Left colon (tissue), 2 donors: Measurements from ENCODE around the gene DDR1. TPM values are rescaled to one million over a fixed set of nuclear protein-coding genes. Genes with fewer than 3 reads are reported as not detected.
"Not testable (repeated sequence)": the region's sequence is repeated elsewhere in the genome, so short reads cannot be mapped to it uniquely, and the experiment has no call there.

Source experiments
- ATAC-seq: fragments of 200-7000 bp; cut with Tn5 transposase; one replicate; pipeline ENCODE4 v1.9.1; 2020; ENCODE audit warnings: mild to moderate bottlenecking, moderate library complexity
- DNase-seq, 2 donors: peaks; one replicate each; pipeline ENCODE4 v3.0.0-alpha.2; 2020
- intact Hi-C, 2 donors: fragments of 100-400 bp; cut with DNase I in 1 of 2; cut with micrococcal nuclease in 1 of 2; formaldehyde crosslinking; loops; one replicate each; pipeline versions ENCODE4 v1.11.2 to v1.14.0; 2022; cut with DNase I, micrococcal nuclease
- total RNA-seq, 2 donors: library from RNA; stranded (reverse); fragmentation: NEBNext Ultra II Directional; extraction: Animal tissue kit (Norgen Biotek cat#: 25700); gene quantifications; one replicate each; pipeline ENCODE4 v1.2.1, GENCODE V29; 2021
- donor health status: DM: no; HTN: no; CAD: no.
- donor health status: DM: yes; HTN: yes; CAD: no.

DDR1 gene
- total RNA-seq, 2 donors from 2014 or later = 297 to 333 TPM

DNA sequence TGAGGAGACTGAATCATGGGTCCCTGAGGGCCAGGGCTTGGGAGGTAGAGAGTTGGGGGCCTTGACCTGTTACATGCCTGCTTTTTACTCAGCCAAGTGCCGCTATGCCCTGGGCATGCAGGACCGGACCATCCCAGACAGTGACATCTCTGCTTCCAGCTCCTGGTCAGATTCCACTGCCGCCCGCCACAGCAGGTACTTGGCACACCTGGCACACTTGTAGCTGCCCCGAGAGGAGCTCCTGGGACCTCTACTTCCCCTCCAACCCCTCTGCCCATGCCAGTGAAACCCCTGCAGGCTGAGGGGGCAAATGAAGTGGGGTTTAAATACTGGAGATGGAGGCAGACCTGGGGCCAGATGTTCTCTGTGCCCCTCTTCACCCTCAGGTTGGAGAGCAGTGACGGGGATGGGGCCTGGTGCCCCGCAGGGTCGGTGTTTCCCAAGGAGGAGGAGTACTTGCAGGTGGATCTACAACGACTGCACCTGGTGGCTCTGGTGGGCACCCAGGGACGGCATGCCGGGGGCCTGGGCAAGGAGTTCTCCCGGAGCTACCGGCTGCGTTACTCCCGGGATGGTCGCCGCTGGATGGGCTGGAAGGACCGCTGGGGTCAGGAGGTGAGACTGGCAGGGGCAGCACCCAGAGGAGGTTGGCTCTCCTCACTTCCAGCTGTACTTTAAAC, 4.6 kb downstream of the DDR1 start:
- no peak for DNase-seq
- ATAC-seq = no peak
- intact Hi-C loops = loop anchor here in 1 of 2 donors (10.0 kb wide), 1 partner anchor 214 kb away; the partner anchor contains the start of gene DHX16

DNA sequence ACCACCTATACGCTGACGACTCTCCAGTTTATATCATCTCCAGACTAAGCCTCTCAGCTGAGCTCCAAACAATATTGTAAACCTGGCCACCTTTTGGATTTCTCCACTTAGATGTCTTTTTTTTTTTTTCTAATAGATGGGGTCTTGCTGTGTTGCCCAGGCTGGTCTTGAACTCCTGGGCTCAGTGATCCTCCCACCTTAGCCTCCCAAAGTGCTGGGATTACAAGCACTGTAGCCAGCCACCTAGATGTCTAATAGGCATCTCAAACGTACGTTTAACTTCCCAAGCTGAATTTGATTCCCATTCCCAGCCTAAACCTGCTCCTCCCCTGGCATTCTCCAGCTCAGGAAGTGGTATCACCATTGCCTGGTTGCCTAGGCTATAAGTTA, 5.2 kb downstream of the DDR1 start:
- DNase-seq (no peak), ATAC-seq (no peak)
- intact Hi-C loops = loop anchor here in 1 of 2 donors (10.0 kb wide), 1 partner anchor 215 kb away; the partner anchor contains the start of gene DHX16

DNA sequence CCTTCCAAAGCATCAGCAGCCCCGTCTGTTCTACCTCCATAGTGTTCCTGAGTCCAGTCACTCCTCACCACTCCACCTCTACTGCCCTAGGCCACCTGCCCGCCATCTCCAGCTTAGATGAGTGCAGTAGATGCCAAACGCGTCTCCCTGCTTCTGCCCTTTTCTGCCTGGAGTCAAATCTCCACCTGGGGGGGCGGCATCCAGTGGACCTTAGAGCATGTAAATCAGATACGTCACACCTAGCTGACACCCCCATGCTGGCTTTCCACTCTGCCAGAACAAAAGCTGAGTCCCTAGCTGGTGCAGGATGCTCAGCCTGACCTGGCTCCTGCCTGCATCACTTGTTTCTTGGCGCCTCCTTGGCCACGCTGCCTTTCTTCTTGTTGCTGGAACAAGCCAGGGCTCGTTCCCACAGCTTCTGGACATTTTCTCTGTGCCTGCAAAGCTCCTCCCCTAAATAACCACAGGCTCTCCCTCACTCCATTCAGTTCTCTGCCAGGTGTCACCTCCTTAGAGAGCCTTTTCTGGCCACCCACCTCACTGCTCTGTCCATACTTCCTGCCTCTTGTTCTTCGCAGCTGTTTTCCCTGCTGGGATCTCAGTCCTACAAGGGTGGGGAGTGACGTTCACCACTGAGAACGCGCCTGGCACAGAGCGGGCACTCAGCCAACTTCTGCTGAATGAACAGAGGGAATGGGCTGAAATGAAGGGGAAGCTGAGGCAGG, 5.8 kb downstream of the DDR1 start:
- intact Hi-C loops = loop anchor here in 1 of 2 donors (10.0 kb wide), 1 partner anchor 215 kb away; the partner anchor contains the start of gene DHX16
- ATAC-seq (no peak), DNase-seq (peak in 1 of 2 donors; percentile 24)

DNA sequence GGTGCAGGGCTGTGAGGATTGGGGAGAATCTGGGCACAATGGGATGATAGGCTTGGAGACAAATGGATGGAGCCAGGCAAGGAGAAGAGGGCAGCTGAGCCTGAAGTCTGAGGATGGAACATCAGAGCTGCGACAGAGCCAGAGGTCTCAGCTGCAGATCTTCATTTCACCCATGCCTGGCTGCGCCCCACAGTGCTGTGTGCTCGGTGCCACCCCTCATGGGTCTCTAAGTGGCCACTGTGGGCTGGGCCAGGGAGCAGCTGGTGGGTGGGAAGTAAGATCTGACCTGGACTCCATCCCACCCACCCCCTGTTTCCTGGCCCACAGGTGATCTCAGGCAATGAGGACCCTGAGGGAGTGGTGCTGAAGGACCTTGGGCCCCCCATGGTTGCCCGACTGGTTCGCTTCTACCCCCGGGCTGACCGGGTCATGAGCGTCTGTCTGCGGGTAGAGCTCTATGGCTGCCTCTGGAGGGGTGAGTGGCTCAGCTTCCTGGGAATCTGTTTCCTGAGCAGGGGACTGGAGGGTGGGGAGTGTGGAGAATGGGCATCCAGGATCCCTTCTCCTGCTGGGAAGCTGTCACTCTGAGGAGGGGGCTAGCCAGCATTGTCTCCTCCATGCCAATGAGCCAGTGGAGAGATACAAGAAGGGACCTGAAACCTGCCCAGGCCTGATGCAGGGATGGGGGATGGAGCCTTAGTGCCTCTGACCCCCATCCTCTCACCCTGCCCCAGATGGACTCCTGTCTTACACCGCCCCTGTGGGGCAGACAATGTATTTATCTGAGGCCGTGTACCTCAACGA, 6.5 kb downstream of the DDR1 start:
- intact Hi-C loops = no loop called here
- ATAC-seq (no peak), DNase-seq (peak in 1 of 2 donors; percentile 10)

DNA sequence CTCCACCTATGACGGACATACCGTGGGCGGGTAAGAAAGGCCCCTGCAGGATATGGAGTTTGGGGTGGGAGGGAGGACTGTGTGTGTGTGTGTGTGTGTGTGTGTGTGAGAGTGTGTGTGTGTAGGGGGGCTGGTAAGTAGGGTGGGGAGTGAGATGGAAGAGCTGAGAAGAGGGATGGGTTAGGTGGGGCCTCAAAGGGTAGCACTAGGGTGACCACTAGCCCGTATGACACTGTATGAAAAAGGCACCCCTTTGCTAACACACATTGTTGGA, 7.1 kb downstream of the DDR1 start:
- DNase-seq = no peak
- intact Hi-C loops = no loop called here
- ATAC-seq = no peak

DNA sequence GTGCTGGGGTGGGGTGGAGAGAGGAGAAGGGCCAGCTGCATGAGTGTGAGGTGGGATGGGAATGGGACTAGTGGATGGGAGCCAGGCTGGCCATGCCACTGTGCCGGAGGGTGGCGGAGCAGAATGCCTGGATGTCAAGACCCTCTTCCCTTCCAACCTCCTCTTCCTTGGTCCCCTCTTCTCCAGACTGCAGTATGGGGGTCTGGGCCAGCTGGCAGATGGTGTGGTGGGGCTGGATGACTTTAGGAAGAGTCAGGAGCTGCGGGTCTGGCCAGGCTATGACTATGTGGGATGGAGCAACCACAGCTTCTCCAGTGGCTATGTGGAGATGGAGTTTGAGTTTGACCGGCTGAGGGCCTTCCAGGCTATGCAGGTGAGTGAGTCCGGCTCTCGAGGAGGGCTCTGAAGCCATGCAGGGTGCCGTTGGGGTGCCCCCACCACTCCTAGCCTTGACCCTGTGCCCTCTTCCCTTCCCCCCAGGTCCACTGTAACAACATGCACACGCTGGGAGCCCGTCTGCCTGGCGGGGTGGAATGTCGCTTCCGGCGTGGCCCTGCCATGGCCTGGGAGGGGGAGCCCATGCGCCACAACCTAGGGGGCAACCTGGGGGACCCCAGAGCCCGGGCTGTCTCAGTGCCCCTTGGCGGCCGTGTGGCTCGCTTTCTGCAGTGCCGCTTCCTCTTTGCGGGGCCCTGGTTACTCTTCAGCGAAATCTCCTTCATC, 7.7 kb downstream of the DDR1 start:
- DNase-seq = no peak

DNA sequence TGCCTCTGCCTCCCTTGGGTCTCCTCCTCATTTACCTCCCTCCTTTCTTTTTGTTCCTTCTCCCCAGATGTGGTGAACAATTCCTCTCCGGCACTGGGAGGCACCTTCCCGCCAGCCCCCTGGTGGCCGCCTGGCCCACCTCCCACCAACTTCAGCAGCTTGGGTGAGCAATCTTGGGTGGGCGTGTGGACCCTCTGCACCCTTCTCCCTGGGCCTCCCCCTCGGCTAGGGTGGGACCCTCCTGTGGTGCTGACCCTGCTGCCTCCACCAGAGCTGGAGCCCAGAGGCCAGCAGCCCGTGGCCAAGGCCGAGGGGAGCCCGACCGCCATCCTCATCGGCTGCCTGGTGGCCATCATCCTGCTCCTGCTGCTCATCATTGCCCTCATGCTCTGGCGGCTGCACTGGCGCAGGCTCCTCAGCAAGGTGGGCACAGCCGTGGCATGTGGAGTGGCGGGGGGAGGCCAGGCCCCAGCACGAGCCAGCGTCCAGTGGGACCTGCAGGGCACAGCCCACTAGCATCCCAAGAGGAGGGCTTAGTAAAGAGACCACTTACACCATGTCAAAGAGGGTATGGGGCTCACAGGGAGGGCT, 8.8 kb downstream of the DDR1 start:
- intact Hi-C loops = no loop called here
- peak in 1 of 2 donors; percentile 15 for DNase-seq
- ATAC-seq = no peak

More for the DNA sequence above, 7.7 kb downstream of the DDR1 start:
- no peak for ATAC-seq
- intact Hi-C loops = no loop called here

DNA sequence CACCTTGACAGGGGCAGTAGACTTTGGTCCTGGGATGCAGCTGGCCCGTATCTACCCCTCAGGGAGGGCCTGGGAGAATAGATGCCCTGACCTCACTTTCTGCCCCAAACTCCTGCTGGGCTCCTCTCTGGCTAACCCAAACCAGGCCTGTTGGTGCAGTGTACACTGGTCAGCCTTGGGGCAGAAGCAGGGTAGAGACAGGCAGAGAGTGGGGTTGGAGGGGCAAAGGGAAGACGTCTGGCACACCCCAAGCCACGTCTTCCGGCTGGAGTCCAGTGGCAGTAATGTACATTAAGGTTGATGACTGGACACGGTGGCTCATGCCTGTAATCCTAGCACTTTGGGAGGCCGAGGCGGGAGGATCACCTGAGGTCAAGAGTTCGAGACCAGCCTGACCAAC, 9.3 kb downstream of the DDR1 start:
- DNase-seq (no peak), ATAC-seq (no peak)
- intact Hi-C loops = no loop called here

DNA sequence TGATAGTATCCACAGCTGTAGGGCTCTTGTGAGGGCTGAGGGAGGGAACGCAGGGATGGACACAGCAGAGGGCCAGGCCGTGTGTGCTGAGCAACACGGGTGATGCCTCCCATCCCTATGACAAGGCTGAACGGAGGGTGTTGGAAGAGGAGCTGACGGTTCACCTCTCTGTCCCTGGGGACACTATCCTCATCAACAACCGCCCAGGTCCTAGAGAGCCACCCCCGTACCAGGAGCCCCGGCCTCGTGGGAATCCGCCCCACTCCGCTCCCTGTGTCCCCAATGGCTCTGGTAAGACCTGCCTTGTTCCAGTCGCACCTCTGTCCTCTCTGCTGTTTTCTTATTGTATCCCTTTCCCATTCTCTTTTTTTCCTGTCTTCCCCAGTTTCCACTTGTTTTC, 10.1 kb downstream of the DDR1 start:
- ATAC-seq (no peak), DNase-seq (no peak)
- intact Hi-C loops = no loop called here

DNA sequence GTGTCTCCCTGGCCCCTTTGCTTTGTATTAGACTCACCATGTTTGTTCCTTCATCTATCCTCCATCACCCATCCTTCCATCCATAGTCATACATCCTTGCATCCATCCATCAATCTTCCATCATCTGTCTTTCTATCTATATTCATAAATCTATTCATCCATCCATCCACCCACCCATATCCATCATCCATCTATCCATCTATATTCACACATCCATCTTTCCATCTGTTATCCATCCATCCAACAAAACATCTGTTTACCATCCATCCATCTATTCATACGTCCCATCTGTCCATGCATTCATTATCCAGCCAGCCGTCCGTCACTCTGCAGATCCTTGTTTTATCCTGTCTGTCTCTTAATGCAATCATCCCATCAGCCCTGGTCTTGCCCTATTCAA, 10.6 kb downstream of the DDR1 start:
- DNase-seq = no peak
- intact Hi-C loops = no loop called here
- no peak for ATAC-seq

DNA sequence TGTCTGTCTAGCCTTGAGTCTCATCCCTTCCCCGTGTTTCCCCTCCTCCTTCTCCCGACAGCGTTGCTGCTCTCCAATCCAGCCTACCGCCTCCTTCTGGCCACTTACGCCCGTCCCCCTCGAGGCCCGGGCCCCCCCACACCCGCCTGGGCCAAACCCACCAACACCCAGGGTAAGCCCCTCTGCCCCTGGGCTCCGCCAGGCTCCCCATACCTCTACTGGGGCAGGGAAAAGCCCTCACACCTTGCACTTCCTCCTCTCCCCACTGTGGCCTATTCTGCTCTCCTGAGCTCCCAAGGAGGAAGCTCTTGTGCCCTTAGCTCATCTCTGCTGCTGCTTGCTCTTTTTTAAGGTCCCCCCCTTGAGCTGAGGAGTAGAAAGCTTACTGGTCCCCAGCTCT, 11.0 kb downstream of the DDR1 start:
- no peak for DNase-seq
- no peak for ATAC-seq
- intact Hi-C loops = no loop called here

DNA sequence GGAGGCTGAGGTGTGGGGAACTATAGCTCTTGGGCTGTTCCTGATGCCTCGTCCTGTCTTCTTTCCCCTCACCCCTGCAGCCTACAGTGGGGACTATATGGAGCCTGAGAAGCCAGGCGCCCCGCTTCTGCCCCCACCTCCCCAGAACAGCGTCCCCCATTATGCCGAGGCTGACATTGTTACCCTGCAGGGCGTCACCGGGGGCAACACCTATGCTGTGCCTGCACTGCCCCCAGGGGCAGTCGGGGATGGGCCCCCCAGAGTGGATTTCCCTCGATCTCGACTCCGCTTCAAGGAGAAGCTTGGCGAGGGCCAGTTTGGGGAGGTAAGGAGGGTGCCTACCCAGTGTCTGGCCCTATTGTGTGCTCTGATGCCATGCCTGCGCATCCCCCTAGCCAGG, 12.2 kb downstream of the DDR1 start:
- no peak for ATAC-seq
- no peak for DNase-seq
- intact Hi-C loops = no loop called here

DNA sequence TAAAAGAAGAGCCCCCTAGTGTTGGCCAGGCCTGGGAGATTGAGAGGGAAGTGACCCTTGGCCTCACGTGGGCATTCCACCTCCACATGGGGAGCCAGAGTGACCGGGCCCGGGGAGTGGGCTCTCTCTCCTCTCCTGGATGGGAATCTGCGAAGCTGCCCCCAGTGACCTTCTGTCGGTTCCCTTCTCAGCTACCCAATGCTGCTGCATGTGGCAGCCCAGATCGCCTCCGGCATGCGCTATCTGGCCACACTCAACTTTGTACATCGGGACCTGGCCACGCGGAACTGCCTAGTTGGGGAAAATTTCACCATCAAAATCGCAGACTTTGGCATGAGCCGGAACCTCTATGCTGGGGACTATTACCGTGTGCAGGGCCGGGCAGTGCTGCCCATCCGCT, 13.6 kb downstream of the DDR1 start:
- intact Hi-C loops = no loop called here
- ATAC-seq (no peak), DNase-seq (no peak)

DNA sequence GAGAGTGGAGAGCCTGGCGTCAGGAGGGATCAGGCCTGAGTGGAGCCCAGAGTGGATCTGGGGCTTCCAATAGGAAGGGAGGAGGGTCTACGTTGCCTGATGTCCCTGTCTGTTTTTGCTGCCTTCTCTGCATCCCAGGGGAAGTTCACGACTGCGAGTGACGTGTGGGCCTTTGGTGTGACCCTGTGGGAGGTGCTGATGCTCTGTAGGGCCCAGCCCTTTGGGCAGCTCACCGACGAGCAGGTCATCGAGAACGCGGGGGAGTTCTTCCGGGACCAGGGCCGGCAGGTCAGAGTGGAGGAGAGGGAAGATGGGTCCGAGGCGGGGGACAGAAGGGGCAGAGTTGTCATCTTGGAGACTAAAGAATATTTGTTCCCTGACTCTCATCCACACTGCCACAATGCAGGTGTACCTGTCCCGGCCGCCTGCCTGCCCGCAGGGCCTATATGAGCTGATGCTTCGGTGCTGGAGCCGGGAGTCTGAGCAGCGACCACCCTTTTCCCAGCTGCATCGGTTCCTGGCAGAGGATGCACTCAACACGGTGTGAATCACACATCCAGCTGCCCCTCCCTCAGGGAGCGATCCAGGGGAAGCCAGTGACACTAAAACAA, 14.5 kb downstream of the DDR1 start:
- ATAC-seq (peak; percentile 2), DNase-seq (no peak)
- intact Hi-C loops = no loop called here

DNA sequence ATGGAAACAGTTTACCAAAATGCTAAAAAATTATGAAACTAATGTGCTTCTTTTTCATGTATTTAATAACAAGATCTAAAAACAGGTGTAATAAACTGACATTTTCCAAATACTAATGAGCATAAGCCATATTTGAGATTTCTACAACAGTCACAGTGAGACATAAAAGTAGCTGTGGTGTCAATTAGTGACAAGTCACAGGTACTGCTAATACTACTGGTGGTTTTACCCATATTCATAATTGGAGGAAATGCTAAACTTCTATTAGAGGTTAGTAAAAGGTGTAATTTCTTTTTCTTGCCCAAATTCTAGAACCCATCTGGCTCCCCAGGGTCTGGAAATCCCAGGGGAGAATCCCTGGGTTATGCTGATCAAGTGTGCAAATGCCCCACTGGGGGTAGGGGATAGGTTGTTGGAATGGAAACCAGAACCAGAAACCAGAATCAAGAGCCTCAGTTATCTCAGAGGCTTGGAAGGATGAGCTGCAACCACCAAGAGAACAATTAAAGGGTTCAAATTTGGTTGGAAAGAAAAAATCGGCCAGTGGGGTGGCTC, 16.6 kb downstream of the DDR1 start:
- ATAC-seq = peak; percentile 6

DNA sequence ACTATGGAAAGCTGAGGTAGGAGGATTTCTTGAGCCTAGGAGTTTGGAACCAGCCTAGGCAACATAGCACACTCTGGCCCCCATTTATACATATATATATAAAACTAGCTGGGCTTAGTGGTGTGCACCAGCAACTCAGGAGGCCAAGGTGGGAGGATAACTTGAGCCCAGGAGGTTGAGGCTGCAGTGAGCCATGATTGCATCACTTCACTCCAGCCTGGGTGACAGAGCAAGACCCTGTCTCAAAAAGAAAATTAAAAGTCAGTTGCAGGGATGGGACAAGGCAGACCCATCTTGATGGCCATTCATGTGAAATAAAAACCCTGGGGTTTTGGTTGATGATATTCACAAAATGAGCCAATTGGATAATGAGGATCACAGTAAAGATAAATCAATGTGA, 17.1 kb downstream of the DDR1 start:
- intact Hi-C loops = no loop called here
- DNase-seq (no peak), ATAC-seq (peak; percentile 9)

More for the DNA sequence above, 16.6 kb downstream of the DDR1 start:
- no peak for DNase-seq
- intact Hi-C loops = no loop called here

DNA sequence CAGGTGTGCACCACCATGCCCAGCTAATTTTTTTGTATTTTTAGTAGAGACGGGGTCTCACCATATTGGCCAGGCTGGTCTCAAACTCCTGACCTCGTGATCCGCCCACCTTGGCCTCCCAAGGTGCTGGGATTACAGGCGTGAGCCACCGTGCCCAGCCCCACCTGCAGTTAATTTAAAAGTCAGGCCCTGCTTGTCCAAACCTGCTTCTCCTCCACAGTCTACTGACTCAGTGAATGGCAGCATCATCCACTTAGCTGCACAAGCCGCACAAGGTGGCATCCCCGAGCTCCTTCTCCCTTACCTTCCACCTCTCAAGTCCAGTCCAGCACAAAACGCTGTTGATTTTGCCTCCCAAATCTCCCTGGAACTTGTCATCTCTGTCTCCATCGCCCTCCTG, 17.9 kb downstream of the DDR1 start:
- DNase-seq, ATAC-seq, intact Hi-C loops: not testable (repeated sequence)

DNA sequence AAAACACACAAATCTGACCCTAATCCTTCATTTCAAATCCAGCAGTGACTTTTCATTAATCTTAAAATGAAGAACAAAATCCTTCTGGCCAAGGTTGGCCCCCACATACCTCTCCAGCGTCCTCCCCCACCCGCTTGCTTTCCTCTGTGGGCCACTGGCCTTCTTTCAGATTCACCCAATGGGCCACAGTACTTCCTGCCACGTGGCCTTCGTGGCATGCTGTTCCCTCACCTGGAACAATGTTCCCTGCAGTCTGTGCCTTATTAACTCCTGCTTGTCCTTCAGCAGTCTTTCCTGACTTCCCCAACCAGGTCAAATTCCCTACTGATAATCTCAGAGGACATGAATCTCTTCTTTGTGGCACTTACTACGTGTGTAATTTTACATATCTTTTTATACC, 18.4 kb downstream of the DDR1 start:
- no peak for DNase-seq
- intact Hi-C loops = no loop called here
- no peak for ATAC-seq
